Effector memory CD4-positive, alpha-beta T cell (primary cell): Measurements from ENCODE around the gene MAPK10.

Source experiments
- DNase-seq, 3 donors: peaks; one replicate each; pipeline ENCODE4 v3.0.0-alpha.2; 2020
- H3K27ac ChIP-seq: 2 replicates; pipeline ENCODE4 v1.7.0; 2013; ENCODE audit warnings: mild to moderate bottlenecking, low read length, moderate library complexity; ENCODE audit not compliant: insufficient read depth, poor library complexity, severe bottlenecking
- H3K27me3 ChIP-seq: replicated peaks from 2 replicates; pipeline ENCODE4 v1.7.0; 2013; ENCODE audit warnings: mild to moderate bottlenecking, low read length; ENCODE audit not compliant: insufficient read depth, control insufficient read depth, poor library complexity, severe bottlenecking
- H3K36me3 ChIP-seq: 2 replicates; pipeline ENCODE4 v1.7.0; 2013; ENCODE audit warnings: mild to moderate bottlenecking, low read length, moderate library complexity; ENCODE audit not compliant: control insufficient read depth, insufficient read depth
- H3K4me1 ChIP-seq: 2 replicates; pipeline ENCODE4 v1.7.0; 2013; ENCODE audit warnings: low read length, mild to moderate bottlenecking; ENCODE audit not compliant: control insufficient read depth, insufficient read depth, poor library complexity, severe bottlenecking
- H3K4me3 ChIP-seq: 2 replicates; pipeline ENCODE4 v1.7.0; 2013; ENCODE audit warnings: low read length, low read depth, mild to moderate bottlenecking; ENCODE audit not compliant: insufficient read depth, poor library complexity, severe bottlenecking
- H3K9me3 ChIP-seq: 2 replicates; pipeline ENCODE4 v1.7.0; 2013; ENCODE audit warnings: mild to moderate bottlenecking, low read length, moderate library complexity; ENCODE audit not compliant: control insufficient read depth

Gene MAPK10

GRCh38 chr4:85995361-85995760, 364.5 kb downstream of the MAPK10 start:
- Histone ChIP-seq H3K4me1 (no peaks in the 10 kb centered on the region), H3K9me3 (no peaks in the 10 kb centered on the region), H3K36me3 (no peaks in the 10 kb centered on the region)

DNA sequence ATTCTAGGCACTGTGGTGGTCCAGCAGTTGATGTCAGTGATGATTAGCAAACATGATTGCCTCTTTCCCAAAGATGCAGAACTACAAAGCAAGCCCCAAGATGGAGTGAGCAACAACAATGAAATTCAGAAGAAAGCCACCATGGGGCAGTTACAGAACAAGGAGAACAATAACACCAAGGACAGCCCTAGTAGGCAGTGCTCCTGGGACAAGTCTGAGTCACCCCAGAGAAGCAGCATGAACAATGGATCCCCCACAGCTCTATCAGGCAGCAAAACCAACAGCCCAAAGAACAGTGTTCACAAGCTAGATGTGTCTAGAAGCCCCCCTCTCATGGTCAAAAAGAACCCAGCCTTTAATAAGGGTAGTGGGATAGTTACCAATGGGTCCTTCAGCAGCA, 365.3 kb downstream of the MAPK10 start:
- no peaks in the 10 kb centered on the region for H3K36me3 ChIP-seq
- H3K27me3 ChIP-seq = no peaks in the 10 kb centered on the region
- no peak overlapping the region for H3K4me3 ChIP-seq
- H3K9me3 ChIP-seq = no peaks in the 10 kb centered on the region
- H3K27ac ChIP-seq = no peak overlapping the region
- no peak for DNase-seq
- no peaks in the 10 kb centered on the region for H3K4me1 ChIP-seq

More at GRCh38 chr4:85995361-85995760, 364.5 kb downstream of the MAPK10 start:
- no peak overlapping the region for H3K4me3 ChIP-seq
- H3K27me3 ChIP-seq = no peaks in the 10 kb centered on the region
- DNase-seq = no peak
- no peak overlapping the region for H3K27ac ChIP-seq

DNA sequence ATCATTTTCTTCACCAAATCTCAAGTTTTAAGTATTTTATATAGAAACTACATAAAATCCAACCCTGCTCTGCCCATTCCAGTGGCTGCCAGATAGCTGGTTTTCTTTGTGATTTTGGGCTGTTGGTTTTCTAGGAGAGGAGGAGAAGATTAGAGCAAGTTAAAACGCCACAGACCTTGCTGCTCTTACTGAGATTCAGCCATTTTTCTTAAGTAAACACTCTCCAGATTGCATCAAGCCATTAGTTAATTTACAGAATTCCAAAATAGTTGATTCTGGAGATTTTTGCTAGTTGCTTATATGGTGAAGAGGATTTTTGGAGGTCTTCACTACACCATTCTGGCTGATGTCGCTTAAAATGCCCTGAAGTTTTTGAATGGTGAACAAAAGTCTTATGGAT, 366.2 kb downstream of the MAPK10 start:
- Histone ChIP-seq H3K36me3 (no peaks in the 10 kb centered on the region), H3K27me3 (no peaks in the 10 kb centered on the region), H3K9me3 (no peaks in the 10 kb centered on the region), H3K27ac (no peak overlapping the region), H3K4me3 (no peak overlapping the region), H3K4me1 (no peaks in the 10 kb centered on the region)
- DNase-seq = no peak

- Histone ChIP-seq H3K27me3 (no peaks in the 10 kb centered on the region), H3K4me3 (no peak overlapping the region), H3K9me3 (no peaks in the 10 kb centered on the region), H3K36me3 (no peaks in the 10 kb centered on the region), H3K4me1 (no peaks in the 10 kb centered on the region), H3K27ac (no peak overlapping the region)
- DNase-seq = no peak
Observed at GRCh38 chr4:85986266-85986665, 373.6 kb downstream of the MAPK10 start.

GRCh38 chr4:85979276-85979675, 380.6 kb downstream of the MAPK10 start:
- H3K27me3 ChIP-seq = no peaks in the 10 kb centered on the region
- H3K36me3 ChIP-seq = no peaks in the 10 kb centered on the region
- no peak overlapping the region for H3K4me3 ChIP-seq
- no peak overlapping the region for H3K27ac ChIP-seq
- H3K4me1 ChIP-seq = no peaks in the 10 kb centered on the region
- no peaks in the 10 kb centered on the region for H3K9me3 ChIP-seq
- no peak for DNase-seq

GRCh38 chr4:85970535-85970934, 389.3 kb downstream of the MAPK10 start:
- Histone ChIP-seq H3K9me3 (no peaks in the 10 kb centered on the region), H3K4me3 (no peak overlapping the region), H3K36me3 (no peaks in the 10 kb centered on the region), H3K27me3 (no peaks in the 10 kb centered on the region), H3K27ac (no peak overlapping the region), H3K4me1 (no peaks in the 10 kb centered on the region)
- no peak for DNase-seq

GRCh38 chr4:85968945-85969819, 390.7 kb downstream of the MAPK10 start:
- no peaks in the 10 kb centered on the region for H3K27me3 ChIP-seq
- H3K27ac ChIP-seq = no peak overlapping the region
- H3K36me3 ChIP-seq = no peaks in the 10 kb centered on the region
- no peaks in the 10 kb centered on the region for H3K4me1 ChIP-seq
- no peak for DNase-seq
- H3K9me3 ChIP-seq = no peaks in the 10 kb centered on the region
- no peak overlapping the region for H3K4me3 ChIP-seq

DNA sequence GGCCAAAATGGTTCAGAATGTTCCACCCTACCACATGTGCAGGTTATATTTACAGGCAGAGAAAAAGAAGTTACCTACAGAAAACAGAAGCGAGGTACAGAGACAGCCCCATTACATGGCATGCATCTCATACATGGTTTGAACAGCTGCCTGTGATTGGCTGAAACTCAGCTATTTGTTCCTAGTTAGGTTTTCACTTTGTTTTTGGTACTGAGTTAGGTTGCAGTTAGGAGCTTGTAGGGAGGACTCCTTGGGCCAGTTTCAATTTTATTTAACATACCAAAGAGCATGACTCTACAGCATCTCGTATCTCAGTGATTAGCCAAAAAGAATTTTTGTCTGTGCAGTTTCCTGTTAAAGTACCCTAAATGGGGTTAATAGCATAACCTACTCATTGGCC, 392.0 kb downstream of the MAPK10 start:
- Histone ChIP-seq H3K27ac (no peak overlapping the region), H3K4me1 (no peaks in the 10 kb centered on the region), H3K4me3 (no peak overlapping the region), H3K36me3 (no peaks in the 10 kb centered on the region), H3K27me3 (no peaks in the 10 kb centered on the region), H3K9me3 (no peaks in the 10 kb centered on the region)
- no peak for DNase-seq

- Histone ChIP-seq H3K4me3 (no peak overlapping the region), H3K27ac (no peak overlapping the region), H3K27me3 (no peaks in the 10 kb centered on the region), H3K4me1 (no peaks in the 10 kb centered on the region), H3K9me3 (no peaks in the 10 kb centered on the region), H3K36me3 (no peaks in the 10 kb centered on the region)
- no peak for DNase-seq
Observed at GRCh38 chr4:85966373-85966772, 393.5 kb downstream of the MAPK10 start.

- H3K27ac ChIP-seq = no peak overlapping the region
- no peak overlapping the region for H3K4me3 ChIP-seq
Observed at GRCh38 chr4:85965529-85965928, 394.3 kb downstream of the MAPK10 start.

More at GRCh38 chr4:85965529-85965928, 394.3 kb downstream of the MAPK10 start:
- no peak for DNase-seq
- H3K27me3 ChIP-seq = no peaks in the 10 kb centered on the region
- H3K36me3 ChIP-seq = no peaks in the 10 kb centered on the region
- H3K4me1 ChIP-seq = no peaks in the 10 kb centered on the region
- H3K9me3 ChIP-seq = no peaks in the 10 kb centered on the region
